Dendritic cell treated with granulocyte-macrophage colony-stimulating factor and Interleukin-4, amounts not matched to agents 40 ng/mL and 50 ng/mL, for 4 days (primary cell): ENCODE data around the gene SYTL5.

ENCODE experiments used
- H3K27ac Mint-ChIP-seq: one replicate; pipeline ENCODE4 v1.8.0; 2022; ENCODE audit warnings: mild to moderate bottlenecking, mixed read lengths
- H3K27me3 Mint-ChIP-seq: one replicate; pipeline ENCODE4 v1.8.0; 2022; ENCODE audit warnings: mild to moderate bottlenecking, mixed read lengths
- H3K36me3 Mint-ChIP-seq: one replicate; pipeline ENCODE4 v1.8.0; 2022; ENCODE audit warnings: low read depth, mixed read lengths
- H3K4me1 Mint-ChIP-seq: one replicate; pipeline ENCODE4 v1.8.0; 2022; ENCODE audit warnings: low read depth, mixed read lengths
- H3K4me3 Mint-ChIP-seq: one replicate; pipeline ENCODE4 v1.8.0; 2022; ENCODE audit warnings: mild to moderate bottlenecking, moderate library complexity, mixed read lengths
- H3K9me3 Mint-ChIP-seq: one replicate; pipeline ENCODE4 v1.8.0; 2022; ENCODE audit warnings: mixed read lengths
- intact Hi-C: fragments of 100-400 bp; cut with micrococcal nuclease; formaldehyde crosslinking; loops from one replicate; pipeline ENCODE4 v1.15.0; 2022

SYTL5 gene

GRCh38 chrX:38087594-38087993 is 81.2 kb downstream of the SYTL5 start:
- H3K4me3 Mint-ChIP-seq: no peak overlapping the region
- no peaks in the 10 kb centered on the region for H3K27me3 Mint-ChIP-seq
- no peaks in the 10 kb centered on the region for H3K9me3 Mint-ChIP-seq
- no peaks in the 10 kb centered on the region for H3K36me3 Mint-ChIP-seq
- no peak overlapping the region for H3K27ac Mint-ChIP-seq
- intact Hi-C loops: no loop called here
- no peaks in the 10 kb centered on the region for H3K4me1 Mint-ChIP-seq

- Mint-ChIP-seq H3K9me3 (no peaks in the 10 kb centered on the region), H3K27ac (no peak overlapping the region), H3K4me3 (no peak overlapping the region), H3K4me1 (no peaks in the 10 kb centered on the region), H3K27me3 (no peaks in the 10 kb centered on the region), H3K36me3 (no peaks in the 10 kb centered on the region)
- intact Hi-C loops: no loop called here
Measured at GRCh38 chrX:38089173-38089982, 83.0 kb downstream of the SYTL5 start.

GRCh38 chrX:38095971-38096529 is 89.7 kb downstream of the SYTL5 start:
- no peaks in the 10 kb centered on the region for H3K4me1 Mint-ChIP-seq
- intact Hi-C loops: no loop called here
- H3K36me3 Mint-ChIP-seq: no peaks in the 10 kb centered on the region
- H3K4me3 Mint-ChIP-seq: no peak overlapping the region
- H3K27me3 Mint-ChIP-seq: no peaks in the 10 kb centered on the region
- H3K27ac Mint-ChIP-seq: no peak overlapping the region
- H3K9me3 Mint-ChIP-seq: no peaks in the 10 kb centered on the region

DNA sequence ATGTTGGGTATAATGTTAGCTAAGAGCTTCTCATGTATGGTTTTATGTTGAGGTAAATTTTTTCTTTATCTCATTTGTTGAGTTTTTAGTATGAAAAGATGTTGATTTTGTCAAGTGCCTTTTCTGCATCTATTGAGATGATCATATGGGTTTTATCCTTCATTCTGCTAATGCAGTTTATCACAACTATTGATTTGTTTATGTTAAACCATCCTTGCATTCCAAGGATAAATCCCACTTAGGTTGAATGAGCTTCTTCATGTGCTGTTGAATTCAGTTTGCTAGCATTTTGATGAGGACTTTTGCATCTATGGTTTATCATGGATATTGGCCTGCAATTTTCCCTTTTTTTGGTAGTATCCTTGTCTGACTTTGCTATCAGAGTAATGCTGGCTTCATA is 93.3 kb downstream of the SYTL5 start:
- no peaks in the 10 kb centered on the region for H3K27me3 Mint-ChIP-seq
- no peak overlapping the region for H3K27ac Mint-ChIP-seq
- no peaks in the 10 kb centered on the region for H3K9me3 Mint-ChIP-seq
- no peaks in the 10 kb centered on the region for H3K36me3 Mint-ChIP-seq
- no peak overlapping the region for H3K4me3 Mint-ChIP-seq
- no peaks in the 10 kb centered on the region for H3K4me1 Mint-ChIP-seq
- intact Hi-C loops: no loop called here

- no peak overlapping the region for H3K27ac Mint-ChIP-seq
- intact Hi-C loops: no loop called here
- no peaks in the 10 kb centered on the region for H3K27me3 Mint-ChIP-seq
- H3K4me1 Mint-ChIP-seq: no peaks in the 10 kb centered on the region
- no peak overlapping the region for H3K4me3 Mint-ChIP-seq
- no peaks in the 10 kb centered on the region for H3K36me3 Mint-ChIP-seq
- H3K9me3 Mint-ChIP-seq: no peaks in the 10 kb centered on the region
Measured at GRCh38 chrX:38102240-38102639, 95.9 kb downstream of the SYTL5 start.

DNA sequence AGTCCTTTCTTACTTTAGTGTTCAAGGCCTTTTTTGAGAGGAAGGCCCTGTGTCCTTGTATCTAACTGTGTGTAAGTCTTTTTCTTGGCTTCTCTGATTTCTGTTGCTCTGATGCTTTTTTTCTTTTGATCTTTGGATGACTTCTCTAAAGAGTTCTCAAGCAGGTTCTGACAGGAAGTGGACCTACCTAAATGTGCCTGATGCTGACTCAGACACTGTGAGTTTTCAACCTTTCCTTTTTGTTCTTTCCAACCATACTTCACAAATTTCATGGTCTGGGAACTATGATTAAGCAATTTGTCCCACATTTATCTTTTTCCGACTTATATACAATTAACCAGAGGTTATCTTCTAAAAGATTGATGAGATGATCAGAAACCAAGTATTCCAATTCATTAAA is 96.5 kb downstream of the SYTL5 start:
- Mint-ChIP-seq H3K27me3 (no peaks in the 10 kb centered on the region), H3K4me3 (no peak overlapping the region), H3K9me3 (no peaks in the 10 kb centered on the region), H3K36me3 (no peaks in the 10 kb centered on the region), H3K27ac (no peak overlapping the region), H3K4me1 (no peaks in the 10 kb centered on the region)
- intact Hi-C loops: no loop called here

GRCh38 chrX:38103857-38104812 is 97.8 kb downstream of the SYTL5 start:
- intact Hi-C loops: no loop called here
- no peak overlapping the region for H3K4me3 Mint-ChIP-seq
- H3K9me3 Mint-ChIP-seq: no peaks in the 10 kb centered on the region
- no peak overlapping the region for H3K27ac Mint-ChIP-seq
- no peaks in the 10 kb centered on the region for H3K27me3 Mint-ChIP-seq
- peaks cover under 1% of the 10 kb centered on the region for H3K4me1 Mint-ChIP-seq
- no peaks in the 10 kb centered on the region for H3K36me3 Mint-ChIP-seq

DNA sequence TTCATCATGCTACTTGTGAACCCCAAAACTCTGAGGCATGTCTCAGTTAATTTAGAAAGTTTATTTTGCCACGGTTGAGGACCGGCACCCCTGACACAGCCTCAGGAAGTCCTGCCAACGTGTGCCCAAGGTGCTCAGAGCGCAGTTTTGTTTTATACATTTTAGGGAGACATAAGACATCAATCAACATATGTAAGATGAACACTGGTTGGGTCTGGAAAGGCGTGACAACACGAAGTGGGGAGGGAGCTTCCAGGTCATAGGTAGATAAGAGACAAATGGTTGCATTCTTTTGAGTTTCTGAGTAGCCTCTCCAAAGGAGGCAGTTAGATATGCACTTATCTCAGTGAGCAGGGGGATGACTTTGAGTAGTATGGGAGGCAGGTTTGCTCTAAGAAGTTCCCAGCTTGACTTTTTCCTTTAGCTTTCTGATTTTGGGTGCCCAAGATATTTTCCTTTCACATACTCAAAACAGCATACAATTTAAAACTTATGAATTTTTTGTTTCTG is 98.9 kb downstream of the SYTL5 start:
- H3K27ac Mint-ChIP-seq: no peak overlapping the region
- H3K4me3 Mint-ChIP-seq: no peak overlapping the region
- H3K27me3 Mint-ChIP-seq: no peaks in the 10 kb centered on the region
- no peaks in the 10 kb centered on the region for H3K9me3 Mint-ChIP-seq
- H3K4me1 Mint-ChIP-seq: peaks cover 5% of the 10 kb centered on the region
- intact Hi-C loops: no loop called here
- H3K36me3 Mint-ChIP-seq: no peaks in the 10 kb centered on the region

- Mint-ChIP-seq H3K36me3 (no peaks in the 10 kb centered on the region), H3K4me1 (peaks cover 5% of the 10 kb centered on the region), H3K9me3 (no peaks in the 10 kb centered on the region), H3K4me3 (no peak overlapping the region), H3K27ac (no peak overlapping the region), H3K27me3 (no peaks in the 10 kb centered on the region)
- intact Hi-C loops: no loop called here
Measured at GRCh38 chrX:38106991-38107655, 100.8 kb downstream of the SYTL5 start.

GRCh38 chrX:38108364-38108763 is 102.0 kb downstream of the SYTL5 start:
- Mint-ChIP-seq H3K9me3 (no peaks in the 10 kb centered on the region), H3K36me3 (no peaks in the 10 kb centered on the region), H3K4me3 (no peak overlapping the region), H3K4me1 (peaks cover 5% of the 10 kb centered on the region), H3K27ac (no peak overlapping the region), H3K27me3 (no peaks in the 10 kb centered on the region)
- intact Hi-C loops: no loop called here

GRCh38 chrX:38109042-38109898 is 102.9 kb downstream of the SYTL5 start:
- H3K27ac Mint-ChIP-seq: no peak overlapping the region
- H3K9me3 Mint-ChIP-seq: no peaks in the 10 kb centered on the region
- H3K4me3 Mint-ChIP-seq: no peak overlapping the region
- intact Hi-C loops: no loop called here
- H3K4me1 Mint-ChIP-seq: peaks cover 5% of the 10 kb centered on the region
- no peaks in the 10 kb centered on the region for H3K36me3 Mint-ChIP-seq
- H3K27me3 Mint-ChIP-seq: no peaks in the 10 kb centered on the region

DNA sequence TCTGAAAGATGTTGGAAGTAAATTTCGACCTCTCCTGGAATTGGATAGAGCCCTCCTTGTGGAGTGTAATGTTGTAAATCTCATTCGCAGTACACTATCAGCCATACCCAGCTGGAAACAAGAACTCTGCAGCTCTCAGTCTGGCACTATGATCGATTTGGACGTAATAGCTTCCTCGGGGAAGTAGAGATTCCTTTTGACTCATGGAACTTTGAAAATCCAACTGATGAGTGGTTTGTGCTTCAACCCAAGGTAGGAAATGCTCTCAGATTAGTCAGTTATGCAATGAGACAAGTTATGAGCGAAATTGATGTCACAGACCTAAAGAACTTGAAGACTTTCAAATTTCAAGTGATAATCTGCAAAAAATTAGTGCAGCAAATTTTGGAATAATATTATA is 103.9 kb downstream of the SYTL5 start:
- Mint-ChIP-seq H3K4me1 (peaks cover 5% of the 10 kb centered on the region), H3K36me3 (no peaks in the 10 kb centered on the region), H3K9me3 (no peaks in the 10 kb centered on the region), H3K4me3 (no peak overlapping the region), H3K27ac (no peak overlapping the region), H3K27me3 (no peaks in the 10 kb centered on the region)
- intact Hi-C loops: no loop called here

DNA sequence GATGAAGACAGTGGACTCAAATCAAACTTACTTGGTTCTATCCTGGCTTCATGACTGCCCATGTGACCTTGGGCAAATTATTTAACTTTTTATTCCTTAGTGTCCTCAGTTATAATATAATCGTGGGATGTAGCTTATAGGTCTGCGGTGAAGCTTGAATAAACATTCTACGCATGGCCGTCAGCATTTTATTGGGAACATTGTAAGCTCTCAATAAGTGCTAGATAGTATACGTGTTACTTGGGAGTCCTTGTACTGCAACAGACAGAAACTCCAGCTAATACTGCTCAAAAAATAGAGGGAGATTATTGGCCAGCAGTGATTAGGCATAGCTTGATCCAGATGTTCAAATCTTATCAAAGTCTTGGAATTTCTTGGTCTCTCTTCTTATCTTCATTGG is 104.8 kb downstream of the SYTL5 start:
- Mint-ChIP-seq H3K9me3 (no peaks in the 10 kb centered on the region), H3K27ac (no peak overlapping the region), H3K4me3 (no peak overlapping the region), H3K27me3 (no peaks in the 10 kb centered on the region), H3K4me1 (peaks cover 5% of the 10 kb centered on the region), H3K36me3 (no peaks in the 10 kb centered on the region)
- intact Hi-C loops: no loop called here
